NOMO-1 treated with DMSO at 0.1 percent for 48 hours (cell line): ENCODE results near the gene RAF1.
"Not testable (repeated sequence)": the region's sequence is repeated elsewhere in the genome, so short reads cannot be mapped to it uniquely, and the experiment has no call there.

Experiments
- DNase-seq: peaks from one replicate; lab custom pipeline; 2025; ENCODE audit not compliant: unreplicated experiment; lab: John Stamatoyannopoulos, UW

Gene RAF1

GRCh38 chr3:12643010-12643380 lies 20.9 kb downstream of the RAF1 start:
- no peak for DNase-seq

GRCh38 chr3:12640853-12641252 lies 23.1 kb downstream of the RAF1 start:
- DNase-seq = not testable (repeated sequence)

- no peak for DNase-seq
Observed at GRCh38 chr3:12638105-12638504, 25.8 kb downstream of the RAF1 start.

- no peak for DNase-seq
Observed at GRCh38 chr3:12633108-12633507, 30.8 kb downstream of the RAF1 start.

- DNase-seq = no peak
Observed at GRCh38 chr3:12632523-12632922, 31.4 kb downstream of the RAF1 start.

- not testable (repeated sequence) for DNase-seq
Observed at GRCh38 chr3:12630843-12631242, 33.1 kb downstream of the RAF1 start.

- DNase-seq = no peak
Observed at GRCh38 chr3:12630292-12630691, 33.6 kb downstream of the RAF1 start.

- DNase-seq = no peak
Observed at GRCh38 chr3:12629560-12629959, 34.4 kb downstream of the RAF1 start.

GRCh38 chr3:12628813-12629212 lies 35.1 kb downstream of the RAF1 start:
- no peak for DNase-seq

GRCh38 chr3:12627370-12627769 lies 36.5 kb downstream of the RAF1 start:
- no peak for DNase-seq

GRCh38 chr3:12624964-12625363 lies 39.0 kb downstream of the RAF1 start:
- DNase-seq = not testable (repeated sequence)

GRCh38 chr3:12624056-12624455 lies 39.9 kb downstream of the RAF1 start:
- no peak for DNase-seq

- DNase-seq = peak; percentile 23
Observed at GRCh38 chr3:12622335-12622734, 41.6 kb downstream of the RAF1 start.

- no peak for DNase-seq
Observed at GRCh38 chr3:12620729-12621128, 43.2 kb downstream of the RAF1 start.

- no peak for DNase-seq
Observed at GRCh38 chr3:12620305-12620704, 43.6 kb downstream of the RAF1 start.

- no peak for DNase-seq
Observed at GRCh38 chr3:12618426-12618825, 45.5 kb downstream of the RAF1 start.

- no peak for DNase-seq
Observed at GRCh38 chr3:12615266-12615665, 48.7 kb downstream of the RAF1 start.

GRCh38 chr3:12613250-12613649 lies 50.7 kb downstream of the RAF1 start:
- no peak for DNase-seq

- no peak for DNase-seq
Observed at GRCh38 chr3:12612514-12613226, 51.2 kb downstream of the RAF1 start.

- no peak for DNase-seq
Observed at GRCh38 chr3:12611117-12611516, 52.8 kb downstream of the RAF1 start.

- DNase-seq = no peak
Observed at GRCh38 chr3:12608376-12608775, 55.5 kb downstream of the RAF1 start.

GRCh38 chr3:12603969-12604368 lies 59.9 kb downstream of the RAF1 start:
- no peak for DNase-seq

GRCh38 chr3:12601072-12601471 lies 62.8 kb downstream of the RAF1 start:
- DNase-seq = no peak
